GM23248 (cell line): ENCODE data around the gene GNLY. TPM values are rescaled to one million over a fixed set of nuclear protein-coding genes. Genes with fewer than 3 reads are reported as not detected.

Experiments
- DNase-seq: peaks from one replicate; pipeline ENCODE4 v3.0.0-alpha.2; 2015
- H2AFZ ChIP-seq: fragments of 200-600 bp; sonication (generic); 2 replicates; pipeline ENCODE4 v1.6.1; 2016; ENCODE audit warnings: antibody characterized with exemption
- H3F3A ChIP-seq: fragments of 200-600 bp; sonication (generic); 2 replicates; pipeline ENCODE4 v1.6.1; 2016; ENCODE audit warnings: mild to moderate bottlenecking, antibody characterized with exemption, mixed run types; ENCODE audit not compliant: insufficient read depth
- H3K27ac ChIP-seq: fragments of 200-600 bp; sonication (generic); 2 replicates; pipeline ENCODE4 v1.5.1; 2016; ENCODE audit warnings: mild to moderate bottlenecking
- H3K27me3 ChIP-seq: fragments of 200-600 bp; sonication (generic); replicated peaks from 2 replicates; pipeline ENCODE4 v1.6.1; 2016; ENCODE audit warnings: mild to moderate bottlenecking; ENCODE audit not compliant: insufficient read depth
- H3K36me3 ChIP-seq: fragments of 200-600 bp; sonication (generic); 2 replicates; pipeline ENCODE4 v1.6.1; 2016; ENCODE audit warnings: low read depth, mild to moderate bottlenecking
- H3K4me1 ChIP-seq: fragments of 200-600 bp; sonication (generic); 2 replicates; pipeline ENCODE4 v1.6.1; 2016; ENCODE audit warnings: mild to moderate bottlenecking; ENCODE audit not compliant: insufficient read depth
- H3K4me2 ChIP-seq: fragments of 200-600 bp; sonication (generic); one replicate; pipeline ENCODE4 v1.6.1; 2016; ENCODE audit warnings: mild to moderate bottlenecking; ENCODE audit not compliant: unreplicated experiment
- H3K4me3 ChIP-seq: fragments of 200-600 bp; sonication (generic); 2 replicates; pipeline ENCODE4 v1.5.1; 2016; ENCODE audit warnings: mild to moderate bottlenecking
- H3K79me2 ChIP-seq: fragments of 200-600 bp; sonication (generic); 2 replicates; pipeline ENCODE4 v1.6.1; 2016; ENCODE audit warnings: mild to moderate bottlenecking; ENCODE audit not compliant: insufficient read depth
- H3K9ac ChIP-seq: fragments of 200-600 bp; sonication (generic); 2 replicates; pipeline ENCODE4 v1.6.1; 2016; ENCODE audit warnings: mild to moderate bottlenecking
- H3K9me2 ChIP-seq: fragments of 200-600 bp; sonication (generic); 2 replicates; pipeline ENCODE4 v1.6.1; 2016; ENCODE audit warnings: mixed run types, mild to moderate bottlenecking, moderate library complexity; ENCODE audit not compliant: insufficient read depth
- H3K9me3 ChIP-seq: fragments of 200-600 bp; sonication (generic); one replicate; pipeline ENCODE4 v1.6.1; 2017; ENCODE audit warnings: low read depth
- H4K20me1 ChIP-seq: fragments of 200-600 bp; sonication (generic); 2 replicates; pipeline ENCODE4 v1.6.0; 2016; ENCODE audit not compliant: insufficient read depth
- EZH2 ChIP-seq: fragments of 200-600 bp; sonication (generic); IDR thresholded peaks from 2 replicates; pipeline ENCODE4 v1.6.1; 2018; ENCODE audit warnings: antibody characterized with exemption, mild to moderate bottlenecking; ENCODE audit not compliant: insufficient read depth, poor library complexity, severe bottlenecking
- EZH2phosphoT487 ChIP-seq: fragments of 200-600 bp; sonication (generic); IDR thresholded peaks from 2 replicates; pipeline ENCODE4 v1.6.1; 2018; ENCODE audit warnings: antibody characterized with exemption, moderate library complexity, mild to moderate bottlenecking, low read depth; ENCODE audit not compliant: insufficient read depth
- WGBS, 2 experiments: methylation state at CpG; one replicate each; pipeline ENCODE4 v1.1.6; 2015 to 2017; ENCODE audit warnings: low lambda C conversion rate in 2 of 2, low coverage in 1 of 2; ENCODE audit errors: missing lambda C conversion rate in 2 of 2; 5-methylcytosine and 5-hydroxymethylcytosine counted together
- in situ Hi-C: fragments of 300-500 bp; cut with MboI; formaldehyde crosslinking; loops from 2 replicates; pipeline ENCODE4 v1.15.0; 2020
- polyA plus RNA-seq: library from polyadenylated mRNA; unstranded; fragments of >200 nt; fragmentation: Nextera tagmentation; extraction: Ambion mirVana; gene quantifications from 2 replicates; pipeline ENCODE4 v1.2.1, GENCODE V29; 2016
- total RNA-seq: library from RNA; depleted of rRNA; stranded (reverse); fragments of >200 nt; shearing (Covaris generic); gene quantifications from 2 replicates; pipeline ENCODE4 v1.2.3, GENCODE V29; 2014

The GNLY gene
- total and polyA plus RNA-seq, 2 experiments from 2014 or later, result not detected

DNA sequence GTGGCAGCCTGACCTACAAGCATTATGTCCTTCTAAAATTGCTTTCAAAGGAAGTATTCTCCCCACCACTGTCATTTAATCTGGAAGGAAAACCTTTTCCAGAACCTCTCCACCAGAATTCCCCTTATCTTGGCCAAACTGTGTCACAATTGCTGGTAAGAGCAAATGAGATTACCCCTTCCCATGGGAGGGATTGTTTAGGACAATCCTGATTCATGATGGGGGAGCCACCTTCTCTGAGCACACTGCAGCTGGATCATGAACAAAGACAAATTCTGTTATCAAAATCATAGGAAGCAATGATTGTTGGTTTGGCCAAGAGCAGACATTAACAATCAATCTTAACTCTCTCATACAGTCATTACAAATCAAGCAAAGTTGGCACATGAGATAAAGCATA lies 41.5 kb downstream of the GNLY start:
- H3K36me3 ChIP-seq, result no peaks in the 10 kb centered on the region
- peaks cover 44% of the 10 kb centered on the region for H3F3A ChIP-seq
- DNase-seq, result no peak
- H3K4me2 ChIP-seq, result peak overlapping the region; percentile 22
- H3K4me1 ChIP-seq, result peaks cover 34% of the 10 kb centered on the region
- H3K4me3 ChIP-seq, result no peak overlapping the region
- peak overlapping the region; percentile 23; the same call in 1 of the 2 replicates for H3K9ac ChIP-seq
- H3K27me3 ChIP-seq, result no peaks in the 10 kb centered on the region
- no peaks in the 10 kb centered on the region for H3K9me2 ChIP-seq
- H4K20me1 ChIP-seq, result no peaks in the 10 kb centered on the region
- no peaks in the 10 kb centered on the region for H3K79me2 ChIP-seq
- peak overlapping the region; percentile 80 for H3K27ac ChIP-seq
- no peak for TF ChIP-seq EZH2phosphoT487
- TF ChIP-seq EZH2, result no peak
- H2AFZ ChIP-seq, result no peak overlapping the region
- H3K9me3 ChIP-seq, result no peaks in the 10 kb centered on the region
- in situ Hi-C loops, result no loop called here

DNA sequence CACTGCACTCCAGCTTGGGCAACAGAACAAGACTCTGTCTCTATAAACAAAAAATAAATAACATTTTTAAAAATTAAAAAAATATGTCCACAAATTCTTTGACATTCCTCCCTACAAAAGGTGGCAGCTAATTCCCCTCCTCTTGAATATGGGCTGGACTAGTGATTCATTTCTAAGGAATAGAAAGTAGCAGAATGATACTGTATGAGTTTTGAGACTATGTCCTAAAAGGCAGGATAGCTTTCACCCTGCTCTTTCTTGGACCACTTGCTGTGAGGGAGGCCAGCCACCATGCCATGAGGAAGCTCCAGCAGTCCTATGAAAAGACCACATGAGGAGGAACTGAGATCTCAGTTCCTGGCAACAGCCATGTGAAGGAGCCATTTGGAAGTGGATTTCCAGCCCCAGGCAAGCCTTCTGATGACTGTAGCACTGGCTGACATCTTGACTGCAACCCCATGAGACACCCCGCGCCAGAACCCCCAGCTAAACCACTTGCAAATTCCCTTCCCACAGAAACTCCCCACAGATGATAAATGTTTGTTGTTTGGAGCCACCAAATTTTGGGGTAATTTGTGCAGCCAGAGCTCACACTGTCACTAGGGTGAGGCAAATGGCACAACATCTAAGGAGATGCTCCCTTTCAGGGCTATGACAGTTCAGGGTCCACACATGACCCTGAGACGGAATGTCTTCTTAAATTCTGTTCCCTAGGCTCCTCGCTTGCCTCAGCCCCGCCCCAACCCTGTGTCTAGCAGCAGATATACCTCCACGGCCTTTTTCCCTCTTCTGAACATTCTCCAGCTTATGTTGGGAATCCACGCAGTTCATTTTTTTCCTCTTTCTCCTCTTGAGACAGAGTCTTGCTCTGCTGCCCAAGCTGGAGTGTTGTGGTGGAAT lies 42.5 kb downstream of the GNLY start:
- Histone ChIP-seq H3K27me3 (no peaks in the 10 kb centered on the region), H3F3A (peaks cover 48% of the 10 kb centered on the region), H3K27ac (peak overlapping the region; percentile 80), H3K4me2 (peak overlapping the region; percentile 26), H2AFZ (no peak overlapping the region), H4K20me1 (no peaks in the 10 kb centered on the region), H3K36me3 (no peaks in the 10 kb centered on the region), H3K4me3 (no peak overlapping the region), H3K79me2 (no peaks in the 10 kb centered on the region), H3K9me2 (no peaks in the 10 kb centered on the region), H3K9me3 (no peaks in the 10 kb centered on the region), H3K4me1 (peaks cover 41% of the 10 kb centered on the region), H3K9ac (peak overlapping the region; percentile 54)
- peak; percentile 55 for DNase-seq
- TF ChIP-seq EZH2 (no peak), EZH2phosphoT487 (no peak)
- 10% methylated on average over 7 of the region's 7 CpGs for WGBS, 2 experiments
- in situ Hi-C loops, result no loop called here

DNA sequence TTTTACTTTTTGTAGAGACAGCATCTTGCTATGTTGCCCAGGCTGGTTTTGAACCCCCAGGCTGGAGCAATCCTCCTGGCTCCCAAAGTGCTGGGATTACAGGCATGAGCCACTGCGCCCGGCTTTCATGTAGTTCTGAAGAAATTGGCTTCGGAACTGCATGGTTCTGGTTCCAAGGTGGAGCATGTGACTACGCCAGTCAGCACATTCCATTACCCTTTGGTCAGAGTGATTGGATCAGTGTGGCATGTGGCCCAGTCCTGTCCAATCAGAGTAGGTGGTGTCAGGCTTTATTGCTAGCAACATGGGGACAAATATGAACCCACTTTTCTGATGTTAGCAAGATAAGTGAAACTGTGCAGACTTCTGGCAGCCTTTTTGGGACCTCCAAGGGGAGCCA lies 43.3 kb downstream of the GNLY start:
- Histone ChIP-seq H3K9me3 (no peaks in the 10 kb centered on the region), H3K27ac (peak overlapping the region; percentile 80), H3K27me3 (no peaks in the 10 kb centered on the region), H3K9ac (peak overlapping the region; percentile 58), H2AFZ (no peak overlapping the region), H3F3A (peaks cover 52% of the 10 kb centered on the region), H4K20me1 (no peaks in the 10 kb centered on the region), H3K4me3 (no peak overlapping the region), H3K9me2 (no peaks in the 10 kb centered on the region), H3K4me1 (peaks cover 48% of the 10 kb centered on the region), H3K36me3 (no peaks in the 10 kb centered on the region), H3K79me2 (no peaks in the 10 kb centered on the region), H3K4me2 (no peak overlapping the region)
- peak; percentile 97 for DNase-seq
- in situ Hi-C loops, result no loop called here
- 4 to 9% methylated on average over 4 of the region's 4 CpGs for WGBS, 2 experiments
- TF ChIP-seq EZH2 (no peak), EZH2phosphoT487 (no peak)

- Histone ChIP-seq H3K4me1 (peaks cover 52% of the 10 kb centered on the region), H3K4me3 (no peak overlapping the region), H3K36me3 (no peaks in the 10 kb centered on the region), H3K4me2 (no peak overlapping the region), H3K9ac (peak overlapping the region; percentile 58), H4K20me1 (no peaks in the 10 kb centered on the region), H3F3A (peaks cover 56% of the 10 kb centered on the region), H2AFZ (no peak overlapping the region), H3K9me3 (no peaks in the 10 kb centered on the region), H3K27ac (peak overlapping the region; percentile 80), H3K27me3 (no peaks in the 10 kb centered on the region), H3K79me2 (no peaks in the 10 kb centered on the region), H3K9me2 (no peaks in the 10 kb centered on the region)
- in situ Hi-C loops, result no loop called here
- TF ChIP-seq EZH2 (no peak), EZH2phosphoT487 (no peak)
- WGBS, 2 experiments, result 40 to 41% methylated on average over 4 of the region's 4 CpGs
- DNase-seq, result no peak
These were observed 43.8 kb downstream of the GNLY start for GRCh38 chr2:85737961-85738360.
